Progenitor cell of endocrine pancreas (in vitro differentiated cells): ENCODE data around the gene PRMT3. TPM values are rescaled to one million over a fixed set of nuclear protein-coding genes. Genes with fewer than 3 reads are reported as not detected.

Experiments
- DNase-seq: peaks from one replicate; pipeline ENCODE4 v3.0.0; 2021; ENCODE audit warnings: low spot score; ENCODE audit not compliant: unreplicated experiment
- H3K27ac Mint-ChIP-seq: 2 replicates; pipeline ENCODE4 v1.8.0; 2021; ENCODE audit warnings: mild to moderate bottlenecking, moderate library complexity, mixed read lengths
- H3K27me3 Mint-ChIP-seq: 2 replicates; pipeline ENCODE4 v1.8.0; 2021; ENCODE audit warnings: mixed read lengths
- H3K36me3 Mint-ChIP-seq: 2 replicates; pipeline ENCODE4 v1.8.0; 2022; ENCODE audit warnings: mixed read lengths; ENCODE audit not compliant: insufficient read depth
- H3K4me1 Mint-ChIP-seq: 2 replicates; pipeline ENCODE4 v1.8.0; 2021; ENCODE audit warnings: low read depth, mixed read lengths
- H3K4me3 Mint-ChIP-seq: 2 replicates; pipeline ENCODE4 v1.8.0; 2021; ENCODE audit warnings: low read depth, mild to moderate bottlenecking, moderate library complexity, mixed read lengths
- H3K9me3 Mint-ChIP-seq: 2 replicates; pipeline ENCODE4 v1.8.0; 2021; ENCODE audit warnings: low read depth, mixed read lengths
- CTCF ChIP-seq: fragments of 200-600 bp; sonication (generic); IDR thresholded peaks from one replicate; pipeline ENCODE4 v1.5.0; 2021; ENCODE audit warnings: antibody characterized with exemption, mild to moderate bottlenecking; ENCODE audit not compliant: unreplicated experiment
- total RNA-seq: library from RNA; stranded (reverse); gene quantifications from 2 replicates; pipeline ENCODE4 v1.2.1, GENCODE V29; 2021

Gene PRMT3
- total RNA-seq, 1 donor from 2014 or later, result 12.2 TPM

GRCh38 chr11:20421946-20422345 lies 34.4 kb downstream of the PRMT3 start:
- Mint-ChIP-seq H3K27ac (no peak overlapping the region), H3K36me3 (peaks cover 10% of the 10 kb centered on the region), H3K9me3 (no peaks in the 10 kb centered on the region), H3K27me3 (no peaks in the 10 kb centered on the region), H3K4me1 (no peaks in the 10 kb centered on the region), H3K4me3 (no peak overlapping the region)
- no peak for TF ChIP-seq CTCF
- DNase-seq, result no peak

GRCh38 chr11:20429216-20429615 lies 41.7 kb downstream of the PRMT3 start:
- no peak overlapping the region for H3K4me3 Mint-ChIP-seq
- H3K27me3 Mint-ChIP-seq, result no peaks in the 10 kb centered on the region
- H3K36me3 Mint-ChIP-seq, result peaks cover 1% of the 10 kb centered on the region
- H3K27ac Mint-ChIP-seq, result no peak overlapping the region
- H3K4me1 Mint-ChIP-seq, result no peaks in the 10 kb centered on the region
- no peaks in the 10 kb centered on the region for H3K9me3 Mint-ChIP-seq
- TF ChIP-seq CTCF, result no peak
- DNase-seq, result no peak

GRCh38 chr11:20438637-20439036 lies 51.1 kb downstream of the PRMT3 start:
- H3K9me3 Mint-ChIP-seq, result peaks cover 3% of the 10 kb centered on the region
- peaks cover 13% of the 10 kb centered on the region for H3K36me3 Mint-ChIP-seq
- H3K4me3 Mint-ChIP-seq, result no peak overlapping the region
- no peak overlapping the region for H3K27ac Mint-ChIP-seq
- no peak for DNase-seq
- H3K27me3 Mint-ChIP-seq, result no peaks in the 10 kb centered on the region
- no peak for TF ChIP-seq CTCF
- no peaks in the 10 kb centered on the region for H3K4me1 Mint-ChIP-seq

GRCh38 chr11:20443596-20443995 lies 56.1 kb downstream of the PRMT3 start:
- Mint-ChIP-seq H3K27ac (no peak overlapping the region), H3K9me3 (no peaks in the 10 kb centered on the region), H3K27me3 (no peaks in the 10 kb centered on the region), H3K4me1 (peaks cover 1% of the 10 kb centered on the region), H3K4me3 (no peak overlapping the region), H3K36me3 (no peaks in the 10 kb centered on the region)
- peak; percentile 30 for TF ChIP-seq CTCF
- DNase-seq, result no peak

- H3K36me3 Mint-ChIP-seq, result no peaks in the 10 kb centered on the region
- no peak overlapping the region for H3K4me3 Mint-ChIP-seq
- no peak for DNase-seq
- H3K27ac Mint-ChIP-seq, result no peak overlapping the region
- TF ChIP-seq CTCF, result no peak
- H3K27me3 Mint-ChIP-seq, result no peaks in the 10 kb centered on the region
- peaks cover 1% of the 10 kb centered on the region for H3K4me1 Mint-ChIP-seq
- H3K9me3 Mint-ChIP-seq, result no peaks in the 10 kb centered on the region
Observed at GRCh38 chr11:20444535-20444934, 57.0 kb downstream of the PRMT3 start.
